GM12873 (cell line): ENCODE results near the gene SIAH2.

ENCODE experiments used
- TF ChIP-seq, protein P1 (sequence below): IDR thresholded peaks from 2 replicates; pipeline ENCODE4 v1.5.1; 2012; ENCODE audit warnings: low read depth, mild to moderate bottlenecking, moderate library complexity, low read length, control low read depth; ENCODE audit not compliant: insufficient read depth; ENCODE audit errors: missing control alignments

The SIAH2 gene

GRCh38 chr3:150727653-150728502 is 35.1 kb downstream of the SIAH2 start:
- TF ChIP-seq, protein P1, sequence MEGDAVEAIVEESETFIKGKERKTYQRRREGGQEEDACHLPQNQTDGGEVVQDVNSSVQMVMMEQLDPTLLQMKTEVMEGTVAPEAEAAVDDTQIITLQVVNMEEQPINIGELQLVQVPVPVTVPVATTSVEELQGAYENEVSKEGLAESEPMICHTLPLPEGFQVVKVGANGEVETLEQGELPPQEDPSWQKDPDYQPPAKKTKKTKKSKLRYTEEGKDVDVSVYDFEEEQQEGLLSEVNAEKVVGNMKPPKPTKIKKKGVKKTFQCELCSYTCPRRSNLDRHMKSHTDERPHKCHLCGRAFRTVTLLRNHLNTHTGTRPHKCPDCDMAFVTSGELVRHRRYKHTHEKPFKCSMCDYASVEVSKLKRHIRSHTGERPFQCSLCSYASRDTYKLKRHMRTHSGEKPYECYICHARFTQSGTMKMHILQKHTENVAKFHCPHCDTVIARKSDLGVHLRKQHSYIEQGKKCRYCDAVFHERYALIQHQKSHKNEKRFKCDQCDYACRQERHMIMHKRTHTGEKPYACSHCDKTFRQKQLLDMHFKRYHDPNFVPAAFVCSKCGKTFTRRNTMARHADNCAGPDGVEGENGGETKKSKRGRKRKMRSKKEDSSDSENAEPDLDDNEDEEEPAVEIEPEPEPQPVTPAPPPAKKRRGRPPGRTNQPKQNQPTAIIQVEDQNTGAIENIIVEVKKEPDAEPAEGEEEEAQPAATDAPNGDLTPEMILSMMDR = no peak

GRCh38 chr3:150725548-150725947 is 37.4 kb downstream of the SIAH2 start:
- TF ChIP-seq, protein P1 = no peak

GRCh38 chr3:150723946-150724345 is 39.0 kb downstream of the SIAH2 start:
- TF ChIP-seq, protein P1 = no peak

DNA sequence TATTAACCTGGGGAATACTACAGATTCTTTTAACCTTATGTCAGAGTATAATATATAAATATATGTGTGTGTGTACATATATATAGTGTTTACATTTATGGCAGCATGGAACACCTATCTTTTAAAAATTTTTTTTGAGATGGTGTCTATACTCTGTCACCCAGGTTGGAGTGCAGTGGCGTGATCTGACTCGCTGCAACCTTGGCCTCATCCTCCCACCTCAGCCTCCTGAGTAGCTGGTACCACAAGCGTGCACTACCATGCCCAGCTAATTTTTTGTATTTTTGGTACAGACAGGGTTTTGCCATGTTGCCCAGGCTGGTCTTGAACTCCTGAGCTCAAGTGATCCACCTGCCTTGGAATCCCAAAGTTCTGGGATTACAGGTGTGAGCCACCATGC is 40.7 kb downstream of the SIAH2 start:
- TF ChIP-seq, protein P1 = no peak

- TF ChIP-seq, protein P1 = peak; percentile 66
Observed at GRCh38 chr3:150721285-150722130, 41.5 kb downstream of the SIAH2 start.

GRCh38 chr3:150720444-150720843 is 42.5 kb downstream of the SIAH2 start:
- TF ChIP-seq, protein P1 = no peak

GRCh38 chr3:150710097-150710496 is 52.9 kb downstream of the SIAH2 start:
- TF ChIP-seq, protein P1 = no peak
